K562 (cell line): ENCODE results near the gene AIF1. TPM values are rescaled to one million over a fixed set of nuclear protein-coding genes. Genes with fewer than 3 reads are reported as not detected.
A peak's percentile ranks its signal among the peaks of the same experiment; 100 is the strongest.

ENCODE experiments used
- CEBPB ChIP-seq: fragments of 450-650 bp; IDR thresholded peaks from 2 replicates; pipeline ENCODE4 v1.6.1; 2016; ENCODE audit warnings: missing genetic modification characterization, missing compliant biosample characterization
- CHD1 ChIP-seq: fragments of 200-600 bp; sonication (generic); IDR thresholded peaks from one replicate; pipeline ENCODE4 v1.6.1; 2012; ENCODE audit warnings: mild to moderate bottlenecking, moderate library complexity, low read length, inconsistent platforms
- GTF2F1 ChIP-seq: IDR thresholded peaks from 2 replicates; pipeline ENCODE4 v1.6.1; 2011; ENCODE audit warnings: low read depth, low read length, improper control_type of control experiment
- HCFC1 ChIP-seq: IDR thresholded peaks from 2 replicates; pipeline ENCODE4 v1.6.1; 2012; ENCODE audit warnings: low read depth, low read length, improper control_type of control experiment
- HMGXB4 ChIP-seq: sonication (generic); formaldehyde crosslinking; IDR thresholded peaks from 2 replicates; pipeline ENCODE4 v1.8.1; 2023; ENCODE audit warnings: mild to moderate bottlenecking, missing genetic modification reagents
- PHTF2 ChIP-seq: fragments of 250-450 bp; sonication (Bioruptor Pico); IDR thresholded peaks from 2 replicates; pipeline ENCODE4 v1.5.0; 2021; ENCODE audit warnings: mild to moderate bottlenecking
- RERE ChIP-seq: sonication (generic); formaldehyde crosslinking; IDR thresholded peaks from 2 replicates; pipeline ENCODE4 v1.8.0; 2023; ENCODE audit warnings: missing genetic modification reagents, mild to moderate bottlenecking, borderline replicate concordance
- SMARCA4 ChIP-seq: fragments of 450-650 bp; IDR thresholded peaks from 2 replicates; pipeline ENCODE4 v1.6.1; 2016
- ZBTB26 ChIP-seq: fragments of 450-650 bp; formaldehyde crosslinking; IDR thresholded peaks from 2 replicates; pipeline ENCODE4 v1.4.0; 2022; ENCODE audit warnings: missing genetic modification characterization
- ZNF124 ChIP-seq: sonication (generic); formaldehyde crosslinking; IDR thresholded peaks from 2 replicates; pipeline ENCODE4 v1.8.1; 2022; ENCODE audit warnings: missing genetic modification reagents
- ZNF140 ChIP-seq: fragments of 250-450 bp; sonication (Bioruptor Pico); IDR thresholded peaks from 2 replicates; pipeline ENCODE4 v1.8.0; 2021; ENCODE audit warnings: moderate library complexity, mild to moderate bottlenecking, inconsistent platforms
- ZNF316 ChIP-seq: fragments of 450-650 bp; IDR thresholded peaks from 2 replicates; pipeline ENCODE4 v1.6.1; 2016
- polyA plus RNA-seq, 8 experiments: library from polyadenylated mRNA; depleted of rRNA in 4 of 8; stranded (reverse) in 5 of 8; unstranded in 3 of 8; fragments of >200 nt; fragmentation: Nextera tagmentation in 2 of 8; fragmentation: Illumina TruSeq in 1 of 8; extraction: Ambion mirVana in 2 of 8; extraction: Trizol in 1 of 8; gene quantifications; 2 replicates each; pipeline versions ENCODE4 v1.2.1 to v1.2.3, GENCODE V29; 2011 to 2014; ENCODE audit warnings: inconsistent platforms in 1 of 8, missing spikeins in 1 of 8
- total RNA-seq, 7 experiments: library from RNA; depleted of rRNA in 6 of 7; stranded (reverse); fragments of >200 nt in 6 of 7; fragmentation: Illumina TruSeq in 2 of 7; extraction: Trizol in 2 of 7; gene quantifications; 2 replicates each; pipeline versions ENCODE4 v1.2.1 to v1.2.3, GENCODE V29; 2011 to 2021; ENCODE audit warnings: low replicate concordance in 1 of 7

AIF1 gene
- total and polyA plus RNA-seq, 9 of the 15 experiments (the other 6 are each of a cell fraction or from before 2014, with no cell fraction given), result 9.4 to 33.4 (median 19.4) TPM

GRCh38 chr6:31659649-31660380, 44.8 kb downstream of the AIF1 start (continued):
- no peak for TF ChIP-seq RERE (CRISPR knock-in tag)
- peak; percentile 22; the same call in 1 of the 2 replicates for TF ChIP-seq HCFC1
- TF ChIP-seq ZNF140 (CRISPR knock-in tag), result 0 out of 2 replicates have a peak, but pooled peaks have one; percentile 48
- no peak for TF ChIP-seq CEBPB (tag)
- TF ChIP-seq HMGXB4 (CRISPR knock-in tag), result 0 out of 2 replicates have a peak, but pooled peaks have one; percentile 65
- peak; percentile 70; the same call in 1 of the 2 replicates for TF ChIP-seq ZBTB26 (CRISPR knock-in tag)
- no peak for TF ChIP-seq ZNF124 (CRISPR knock-in tag)
- no peak for TF ChIP-seq ZNF316
- peak; percentile 12; the same call in 1 of the 2 replicates for TF ChIP-seq SMARCA4
- no peak for TF ChIP-seq PHTF2 (CRISPR knock-in tag)
- no peak for TF ChIP-seq CHD1
- no peak for TF ChIP-seq GTF2F1
